AG04449 (cell line): ENCODE data around the gene TRIO.

Experiments
- CTCF ChIA-PET: fragments of 350-600 bp; formaldehyde crosslinking; extraction: SDS; loops from one replicate; lab custom pipeline; 2021; ENCODE audit warnings: antibody characterized with exemption; lab: Yijun Ruan, JAX
- POLR2A ChIA-PET: fragments of 400-600, 350-600 bp; formaldehyde crosslinking; extraction: SDS; loops from one replicate; lab custom pipeline; 2020; ENCODE audit warnings: antibody characterized with exemption, inconsistent platforms; lab: Yijun Ruan, JAX
- DNase-seq: peaks from one replicate; pipeline ENCODE4 v3.0.0-alpha.2; 2010; ENCODE audit warnings: low read depth, low spot score
- H3K4me3 ChIP-seq: 2 replicates; pipeline ENCODE4 v1.5.1; 2011; ENCODE audit warnings: low read depth, mild to moderate bottlenecking, control low read depth, low read length
- CTCF ChIP-seq: IDR thresholded peaks from one replicate; pipeline ENCODE4 v1.5.1; 2011; ENCODE audit warnings: mild to moderate bottlenecking, moderate library complexity, low read length, control low read depth, inconsistent platforms; ENCODE audit not compliant: insufficient read depth; ENCODE audit errors: missing control alignments

TRIO gene

GRCh38 chr5:14125262-14125661 is 17.9 kb upstream of the TRIO start:
- TF ChIP-seq CTCF = no peak
- ChIA-PET CTCF (no interaction called here), POLR2A (no interaction called here)
- no peak overlapping the region for H3K4me3 ChIP-seq
- no peak for DNase-seq

- DNase-seq = no peak
- POLR2A ChIA-PET = no interaction called here
- no peak overlapping the region for H3K4me3 ChIP-seq
- CTCF ChIA-PET = no interaction called here
- no peak for TF ChIP-seq CTCF
These were observed 15.6 kb upstream of the TRIO start for GRCh38 chr5:14127587-14127986.

GRCh38 chr5:14128079-14128478 is 15.1 kb upstream of the TRIO start:
- ChIA-PET CTCF (no interaction called here), POLR2A (no interaction called here)
- DNase-seq = no peak
- H3K4me3 ChIP-seq = no peak overlapping the region
- TF ChIP-seq CTCF = no peak

- ChIA-PET CTCF (interaction anchor here (0.6 kb wide), 1 partner anchor 47 kb away, joined by 3 read pairs; no protein-coding TSS in a partner anchor), POLR2A (no interaction called here)
- no peak for TF ChIP-seq CTCF
- H3K4me3 ChIP-seq = no peak overlapping the region
- no peak for DNase-seq
These were observed 14.0 kb upstream of the TRIO start for GRCh38 chr5:14129123-14129522.

- H3K4me3 ChIP-seq = no peak overlapping the region
- CTCF ChIA-PET = interaction anchor here (1.6 kb wide), 1 partner anchor 10 kb away, joined by 4 read pairs; no protein-coding TSS in a partner anchor
- POLR2A ChIA-PET = interaction anchor here (1.4 kb wide), 1 partner anchor 12 kb away, joined by 3 read pairs; the partner anchor contains the start of gene TRIO
- no peak for DNase-seq
- TF ChIP-seq CTCF = no peak
These were observed 11.2 kb upstream of the TRIO start for GRCh38 chr5:14131855-14132503.

- TF ChIP-seq CTCF = no peak
- POLR2A ChIA-PET = interaction anchor here (1.4 kb wide), 1 partner anchor 10 kb away, joined by 3 read pairs; the partner anchor contains the start of gene TRIO
- no peak for DNase-seq
- no peak overlapping the region for H3K4me3 ChIP-seq
- CTCF ChIA-PET = interaction anchor here (1.2 to 2.5 kb wide), 4 partner anchors 10 to 137 kb away, joined by 3 to 7 read pairs (median 4); partner anchors contain the start of gene TRIO
These were observed 9.7 kb upstream of the TRIO start for GRCh38 chr5:14133394-14133793.
